Measurements from ENCODE around the gene RAB11FIP3. TPM values are rescaled to one million over a fixed set of nuclear protein-coding genes. Genes with fewer than 3 reads are reported as not detected.
"Not testable (repeated sequence)": the region's sequence is repeated elsewhere in the genome, so short reads cannot be mapped to it uniquely, and the experiment has no call there.

The RAB11FIP3 gene
- total and polyA plus RNA-seq, 9 of the 15 experiments (the other 6 are each of a cell fraction or from before 2014, with no cell fraction given), result 0.46 to 13.1 (median 4.3) TPM

- TF ChIP-seq TAF7 (tag; IDR thresholded peaks at IDR 0.05) (no peak), CEBPG (CRISPR knock-in tag; IDR thresholded peaks at IDR 0.05) (no peak), CEBPG (tag; conservative IDR thresholded peaks at IDR 0.05 in 1 of 2, IDR thresholded peaks at IDR 0.05 in 1 of 2) (no peak), TOE1 (IDR thresholded peaks at IDR 0.05; ENCODE audit: borderline replicate concordance) (no peak), TOE1 (CRISPR knock-in tag; IDR thresholded peaks at IDR 0.05; ENCODE audit: borderline replicate concordance, low read depth) (no peak), ZFPM2 (CRISPR knock-in tag; IDR thresholded peaks at IDR 0.05) (no peak), CHD2 (IDR thresholded peaks at IDR 0.05; ENCODE audit: low read depth, low read length) (no peak), PHF21A (IDR thresholded peaks at IDR 0.05; ENCODE audit: borderline replicate concordance, low read depth) (no peak), XRCC3 (IDR thresholded peaks at IDR 0.05) (no peak)
These were observed 41.2 kb downstream of the RAB11FIP3 start (continued) for GRCh38 chr16:466651-467050.

- POLR2A ChIA-PET, result interaction anchor here (1.5 to 1.7 kb wide), 3 partner anchors 9 to 13 kb away, joined by 5 to 6 read pairs (median 5); no protein-coding TSS in a partner anchor
- H3K27ac ChIP-seq (ENCODE audit: extremely low read depth, low read depth, low read length); H2AFZ ChIP-seq (ENCODE audit: low read depth, low read length); BruUV-seq (replicated peaks); in situ Hi-C loops (cut with MboI); H3K9me1 ChIP-seq (ENCODE audit: control insufficient read depth, insufficient read depth, low read length); H3K9me3 ChIP-seq (replicated peaks; ENCODE audit: control insufficient read depth, insufficient read depth, low read depth, low read length); CTCF ChIA-PET (ENCODE audit: low intra/inter-chr PET ratio); H3K36me3 ChIP-seq (ENCODE audit: control insufficient read depth, insufficient read depth, low read length); H3K4me3 ChIP-seq; H3K27me3 ChIP-seq (ENCODE audit: control insufficient read depth in 2 of 2, insufficient read depth in 2 of 2, low read length in 2 of 2); H3K4me2 ChIP-seq (ENCODE audit: insufficient read depth, low read length); H3K79me2 ChIP-seq (ENCODE audit: control insufficient read depth, insufficient read depth, low read length); intact Hi-C loops (cut with micrococcal nuclease); FAIRE-seq; TF ChIP-seq TEAD4 (CRISPR knock-in tag; IDR thresholded peaks at IDR 0.05; ENCODE audit: borderline replicate concordance): not testable (repeated sequence)
- peak; percentile 85 for TF ChIP-seq ZNF263 (CRISPR knock-in tag; IDR thresholded peaks at IDR 0.05; ENCODE audit: borderline replicate concordance)
- 0 out of 2 replicates have a peak, but pooled peaks have one; percentile 22 for TF ChIP-seq ZBTB7A (IDR thresholded peaks at IDR 0.05; ENCODE audit: borderline replicate concordance, control insufficient read depth, low read depth, low read length)
- TF ChIP-seq MBD2 (IDR thresholded peaks at IDR 0.05; ENCODE audit: borderline replicate concordance, low read depth), result peak; percentile 93
- TF ChIP-seq EGR1 (conservative IDR thresholded peaks at IDR 0.05), result peak; percentile 78
- TF ChIP-seq PCBP1 (IDR thresholded peaks at IDR 0.05; ENCODE audit: low read depth, low read length, poor library complexity, severe bottlenecking), result peak; percentile 28
- TF ChIP-seq TEAD4 (IDR thresholded peaks at IDR 0.05; ENCODE audit: low read length), result peak; percentile 38; the same call in 1 of the 2 replicates
- Histone ChIP-seq H3K9ac (ENCODE audit: insufficient read depth in 1 of 2, low read depth in 2 of 2, low read length in 2 of 2) (peak overlapping the region in 1 of 2 experiments; percentile 73; a peak in 1 of 4 replicates), H3K4me1 (replicated peaks in 1 of 2; ENCODE audit: control insufficient read depth in 2 of 2, insufficient read depth in 2 of 2, low read length in 2 of 2) (peaks cover 0 to 41% of the 10 kb centered on the region in 2 experiments; a peak in 3 of 5 replicates), H4K20me1 (replicated peaks; ENCODE audit: control insufficient read depth, insufficient read depth, low read length) (peaks cover 16% of the 10 kb centered on the region; the same call in 1 of the 2 replicates)
- WGBS (ENCODE audit: insufficient coverage, low coverage, missing lambda C conversion rate), result no CpG with 5 or more reads among the region's 12 CpGs
- peak in 2 of 4 experiments; percentile 33 to 54 for DNase-seq (ENCODE audit: extremely low read depth in 1 of 4, low spot score in 3 of 4)
- ATAC-seq, result peak; percentile 40; the same call in 2 of the 3 replicates
These were observed 41.9 kb downstream of the RAB11FIP3 start for GRCh38 chr16:467249-467871.

Data from K562 (cell line).